ENCODE measurements around the gene ITGB4. TPM values are rescaled to one million over a fixed set of nuclear protein-coding genes. Genes with fewer than 3 reads are reported as not detected.

Gene ITGB4
- total RNA-seq, 1 donor from 2014 or later: 0.13 TPM

GRCh38 chr17:75785016-75785890 lies 64.0 kb downstream of the ITGB4 start:
- DNase-seq (ENCODE audit: low read depth): peak; percentile 92

- no peak for DNase-seq (ENCODE audit: low read depth)
Measured at GRCh38 chr17:75791254-75791653, 70.0 kb downstream of the ITGB4 start.

GRCh38 chr17:75793460-75793859 lies 72.2 kb downstream of the ITGB4 start:
- no peak for DNase-seq (ENCODE audit: low read depth)

GRCh38 chr17:75795820-75796607 lies 74.8 kb downstream of the ITGB4 start:
- DNase-seq (ENCODE audit: low read depth): no peak

- no peak for DNase-seq (ENCODE audit: low read depth)
Measured at GRCh38 chr17:75799402-75799801, 78.1 kb downstream of the ITGB4 start.

- DNase-seq (ENCODE audit: low read depth): no peak
Measured at GRCh38 chr17:75803883-75804282, 82.6 kb downstream of the ITGB4 start.

- DNase-seq (ENCODE audit: low read depth): no peak
Measured at GRCh38 chr17:75806822-75807500, 85.7 kb downstream of the ITGB4 start.

Small RNAs within 50 kb of the gene (microRNA-seq; reads per million reads assigned to microRNA genes)
- gene MIR4738: not detected

Other genes starting within 250 kb of the ITGB4 start
- gene CASKIN2, start 205.9 kb upstream of the ITGB4 start, total RNA-seq: 14.4 and 16.9 TPM in 2 replicates
- gene TSEN54, start 204.9 kb upstream of the ITGB4 start, total RNA-seq: 28.2 and 44.4 TPM in 2 replicates
- gene LLGL2, start 195.8 kb upstream of the ITGB4 start, total RNA-seq: 0.68 and 0.75 TPM in 2 replicates
- gene MYO15B, start 133.7 kb upstream of the ITGB4 start, total RNA-seq: 0.11 and 0.26 TPM in 2 replicates
- 1.8 and 4.4 TPM in 2 replicates for gene SMIM5, start 88.0 kb upstream of the ITGB4 start, total RNA-seq
- gene RECQL5, start 54.3 kb upstream of the ITGB4 start, total RNA-seq: 19.9 and 20.7 TPM in 2 replicates
- 34.3 and 47.4 TPM in 2 replicates for gene SAP30BP, start 54.1 kb upstream of the ITGB4 start, total RNA-seq
- gene GALK1, start 43.7 kb downstream of the ITGB4 start, total RNA-seq: 18.5 and 24.0 TPM in 2 replicates
- 12.7 and 23.6 TPM in 2 replicates for gene UNK, start 63.3 kb downstream of the ITGB4 start, total RNA-seq
- 0.68 and 1.9 TPM in 2 replicates for gene UNC13D, start 122.9 kb downstream of the ITGB4 start, total RNA-seq
- gene WBP2, start 133.9 kb downstream of the ITGB4 start, total RNA-seq: 47.5 and 60.3 TPM in 2 replicates
- 7.2 and 8.8 TPM in 2 replicates for gene TRIM47, start 157.1 kb downstream of the ITGB4 start, total RNA-seq
- gene TRIM65, start 175.5 kb downstream of the ITGB4 start, total RNA-seq: 22.8 and 25.3 TPM in 2 replicates
- gene MRPL38, start 183.4 kb downstream of the ITGB4 start, total RNA-seq: 38.2 and 43.4 TPM in 2 replicates
- gene FBF1, start 219.6 kb downstream of the ITGB4 start, total RNA-seq: 7.8 and 10.4 TPM in 2 replicates

Data from myocyte (in vitro differentiated cells).